T-helper 2 cell treated with Interferon-gamma antibody and Interleukin-4, amounts not matched to agents 100 ng/mL and 5 ng/mL, for 36 hours (primary cell): ENCODE measurements around the gene ATP10A. TPM values are rescaled to one million over a fixed set of nuclear protein-coding genes. Genes with fewer than 3 reads are reported as not detected.
"Not testable (repeated sequence)": the region's sequence is repeated elsewhere in the genome, so short reads cannot be mapped to it uniquely, and the experiment has no call there.

Experiments used
- intact Hi-C: fragments of 100-400 bp; cut with micrococcal nuclease; formaldehyde crosslinking; loops from one replicate; pipeline ENCODE4 v1.15.1; 2023
- total RNA-seq: library from RNA; stranded (reverse); gene quantifications from 2 replicates; pipeline ENCODE4 v1.2.3, GENCODE V29; 2022

ATP10A gene
- total RNA-seq, 1 donor from 2014 or later: 60.2 TPM

- intact Hi-C loops: no loop called here
Measured at GRCh38 chr15:25665913-25666312, 197.2 kb downstream of the ATP10A start.

DNA sequence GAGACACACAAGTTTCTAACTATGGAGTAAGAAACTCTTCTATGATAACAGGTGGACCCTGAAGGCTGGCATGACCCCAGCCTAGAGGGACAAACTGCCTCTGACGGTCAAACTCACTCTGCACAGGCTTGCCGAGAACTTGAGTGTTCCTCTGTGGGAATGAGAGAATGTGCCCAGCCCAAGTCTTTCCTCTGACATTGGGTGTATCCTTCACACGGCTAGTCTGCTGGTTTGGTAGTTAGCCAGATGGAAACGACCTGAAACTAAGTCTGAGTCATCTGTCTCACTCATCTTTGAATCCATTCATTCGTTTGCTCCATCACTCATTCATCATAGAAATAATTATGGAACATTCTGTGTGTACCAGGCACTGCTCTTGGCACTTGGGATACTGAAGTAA lies 198.4 kb downstream of the ATP10A start:
- intact Hi-C loops: no loop called here

DNA sequence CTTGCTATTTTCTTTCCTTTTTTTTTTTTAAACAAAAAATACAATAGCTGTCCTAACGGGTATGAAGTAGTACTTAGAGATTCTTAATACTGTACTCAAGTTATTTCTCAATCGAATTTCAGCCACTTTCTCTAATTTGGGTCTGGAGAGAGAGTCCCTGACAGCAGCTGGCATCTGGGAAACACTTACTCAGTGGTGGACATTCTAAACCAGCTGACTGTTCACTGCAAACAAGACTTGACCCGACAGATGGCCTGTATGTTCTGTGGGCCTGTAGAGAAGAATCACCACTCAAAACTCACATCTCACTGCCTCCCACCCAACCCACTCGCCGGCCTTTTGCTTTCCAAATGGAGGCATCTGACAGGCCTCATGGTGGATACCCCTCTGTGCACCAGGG lies 199.6 kb downstream of the ATP10A start:
- intact Hi-C loops: no loop called here

DNA sequence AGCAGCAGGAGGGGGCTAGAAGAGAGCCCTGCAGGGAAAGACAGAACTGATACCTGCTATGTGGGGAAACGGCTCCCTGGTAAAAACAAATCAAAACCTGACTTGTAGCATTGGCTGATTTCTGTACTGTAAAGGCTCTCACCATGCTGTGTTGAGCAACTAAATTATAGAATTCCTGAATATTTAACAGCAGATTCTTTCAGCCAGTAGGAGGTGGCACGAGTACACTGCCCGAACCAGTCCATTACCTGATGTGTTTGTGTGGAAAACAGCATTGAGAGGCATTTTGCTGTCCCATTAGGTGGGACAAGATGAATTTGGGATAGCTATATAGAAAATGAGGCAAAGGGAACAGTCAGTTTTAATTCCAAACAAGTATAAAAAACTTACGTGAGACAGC lies 201.2 kb downstream of the ATP10A start:
- intact Hi-C loops: no loop called here

DNA sequence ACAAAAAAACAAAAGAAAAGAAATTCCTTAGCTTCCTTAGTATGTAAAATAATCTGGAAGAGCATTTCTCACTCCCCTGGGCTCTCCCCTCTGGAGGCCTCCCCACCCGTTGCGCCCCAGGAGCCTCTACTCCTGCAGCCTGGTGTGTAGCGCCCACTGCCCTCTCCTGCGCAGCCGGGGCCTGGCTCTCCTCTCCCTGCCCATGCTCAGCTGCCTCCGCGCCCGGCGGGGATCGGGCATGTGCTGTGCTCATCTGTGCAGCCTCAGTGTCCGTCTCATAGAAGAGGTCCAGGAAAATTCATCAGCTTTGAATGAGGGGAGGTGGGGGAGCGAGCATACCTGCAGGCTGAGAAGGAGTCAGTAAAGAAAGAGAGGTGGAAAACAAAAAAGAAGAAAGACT lies 203.9 kb downstream of the ATP10A start:
- intact Hi-C loops: no loop called here

- intact Hi-C loops: no loop called here
Measured at GRCh38 chr15:25658560-25658959, 204.6 kb downstream of the ATP10A start.

DNA sequence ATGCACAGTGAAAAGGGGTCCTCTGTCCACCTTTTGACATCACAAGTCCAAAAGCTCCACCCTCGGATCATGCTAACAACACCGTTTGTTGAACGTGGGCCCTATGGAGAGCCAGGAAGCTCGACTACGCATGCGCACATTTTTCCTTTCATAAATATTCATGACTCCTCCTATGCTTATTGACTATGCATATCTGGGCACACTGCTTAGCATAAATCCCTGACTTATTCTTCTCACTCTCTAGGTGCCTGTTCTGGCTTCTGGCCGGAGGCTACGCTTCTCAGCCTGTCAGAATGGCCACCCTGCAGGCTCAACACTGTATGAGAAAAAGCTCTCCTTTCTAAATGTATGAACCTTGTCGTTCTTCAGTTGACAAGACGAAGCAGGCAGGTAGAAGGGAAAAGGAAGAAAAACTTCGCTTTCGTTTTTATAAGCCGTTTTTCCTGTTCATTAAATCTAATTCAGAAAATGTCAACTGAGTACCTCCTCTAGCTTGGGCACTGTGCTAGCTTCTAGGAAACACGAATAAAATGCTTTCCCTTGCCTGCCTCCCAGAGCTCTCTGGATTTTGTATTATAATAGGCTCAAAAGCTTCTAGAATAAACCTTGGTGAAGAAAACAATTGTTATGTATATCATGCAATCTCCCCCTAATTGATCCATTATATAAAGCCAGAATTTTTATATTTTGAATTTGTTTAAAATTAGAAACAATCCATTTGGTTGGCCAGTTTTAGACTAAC lies 207.7 kb downstream of the ATP10A start:
- intact Hi-C loops: no loop called here

- intact Hi-C loops: no loop called here
Measured at GRCh38 chr15:25653371-25653770, 209.8 kb downstream of the ATP10A start.

- intact Hi-C loops: no loop called here
Measured at GRCh38 chr15:25652704-25653103, 210.4 kb downstream of the ATP10A start.

- intact Hi-C loops: no loop called here
Measured at GRCh38 chr15:25649390-25649789, 213.7 kb downstream of the ATP10A start.

DNA sequence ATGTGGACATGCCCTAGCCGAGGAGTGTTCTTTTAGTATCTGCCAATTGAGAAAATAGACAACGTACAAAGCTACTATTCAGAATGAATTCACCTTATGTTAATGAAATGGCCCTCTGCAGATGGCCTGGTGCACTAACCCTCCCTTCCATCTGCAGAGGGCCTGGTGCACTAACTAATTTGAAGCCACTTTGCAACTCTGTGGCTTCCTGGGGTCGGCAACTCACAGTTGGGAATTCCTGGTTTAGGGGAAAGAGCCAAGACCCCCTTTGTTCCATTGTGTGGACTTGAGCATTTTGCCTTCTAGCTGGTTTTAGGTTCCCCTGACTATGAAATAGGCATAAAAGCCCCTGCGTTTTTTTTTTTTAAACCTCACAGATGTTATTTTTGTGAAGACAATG lies 220.0 kb downstream of the ATP10A start:
- intact Hi-C loops: no loop called here

- intact Hi-C loops: no loop called here
Measured at GRCh38 chr15:25641762-25642161, 221.4 kb downstream of the ATP10A start.

DNA sequence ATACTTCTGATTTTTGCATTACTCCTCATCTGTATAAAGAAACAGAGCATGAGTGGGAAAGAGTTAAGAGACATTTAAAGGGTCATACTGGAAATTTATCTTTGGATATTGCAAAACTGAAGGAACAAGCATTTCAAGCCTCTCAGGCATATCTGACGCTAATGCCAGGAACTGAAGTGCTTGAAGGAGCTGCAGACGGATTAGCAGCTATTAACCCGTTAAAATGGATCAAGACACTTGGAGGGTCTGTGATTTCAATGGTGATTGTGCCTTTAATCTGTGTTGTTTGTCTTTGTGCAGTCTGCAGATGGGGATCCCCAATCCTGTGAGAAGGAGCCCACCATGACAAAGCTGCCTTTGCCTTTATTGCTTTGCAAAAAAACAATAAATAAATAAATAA lies 221.8 kb downstream of the ATP10A start:
- intact Hi-C loops: no loop called here

DNA sequence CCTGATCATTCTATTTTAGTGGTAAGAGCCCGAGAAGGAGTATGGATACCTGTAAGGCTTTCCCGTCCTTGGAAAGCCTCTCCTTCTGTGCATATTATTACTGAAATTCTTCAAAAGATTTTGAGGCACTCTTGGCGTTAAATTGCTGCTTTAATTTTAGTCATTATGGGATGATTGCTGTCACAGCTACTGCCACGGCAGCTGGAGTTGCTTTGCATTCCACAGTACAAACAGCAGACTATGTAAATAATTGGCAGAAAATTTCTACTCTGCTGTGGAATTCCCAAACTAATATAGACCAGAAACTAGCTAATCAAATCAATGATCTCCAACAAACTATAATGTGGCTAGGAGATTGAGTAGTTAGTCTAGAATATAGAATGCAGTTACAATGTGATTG lies 222.2 kb downstream of the ATP10A start:
- intact Hi-C loops: not testable (repeated sequence)

GRCh38 chr15:25640381-25640780 lies 222.7 kb downstream of the ATP10A start:
- intact Hi-C loops: no loop called here

GRCh38 chr15:25636486-25636885 lies 226.6 kb downstream of the ATP10A start:
- intact Hi-C loops: not testable (repeated sequence)

- intact Hi-C loops: no loop called here
Measured at GRCh38 chr15:25635191-25635590, 227.9 kb downstream of the ATP10A start.

- intact Hi-C loops: no loop called here
Measured at GRCh38 chr15:25633862-25634261, 229.3 kb downstream of the ATP10A start.

DNA sequence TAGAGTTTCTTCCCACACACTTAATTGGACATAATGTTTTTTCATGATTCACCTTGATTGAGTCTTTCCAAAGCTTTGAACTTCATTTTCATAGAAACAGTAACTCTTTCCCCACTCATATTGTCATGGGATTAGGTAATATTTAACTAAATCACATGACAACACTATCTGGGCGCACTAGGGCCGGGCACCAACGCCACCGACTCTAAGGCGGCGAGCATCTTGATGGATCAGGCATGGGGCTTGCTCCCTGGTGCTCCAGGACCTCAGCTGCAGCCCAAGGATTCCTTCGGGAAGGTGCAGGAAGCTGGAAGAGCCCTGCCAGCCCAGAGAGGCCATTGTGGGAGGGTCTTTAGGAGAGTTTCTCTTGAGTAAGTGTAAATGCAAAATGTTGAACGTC lies 231.2 kb downstream of the ATP10A start:
- intact Hi-C loops: no loop called here
